Endometrial microvascular endothelial cells (primary cell): ENCODE results near the gene URGCP. TPM values are rescaled to one million over a fixed set of nuclear protein-coding genes. Genes with fewer than 3 reads are reported as not detected.
"Not testable (repeated sequence)": the region's sequence is repeated elsewhere in the genome, so short reads cannot be mapped to it uniquely, and the experiment has no call there.

Experiments used
- in situ Hi-C: cut with HindIII; loops from 2 replicates; pipeline ENCODE4 v1.10.0; 2017; ENCODE audit warnings: low sequenced_read_pairs, low pct_unique_long_range_greater_than_20kb; ENCODE audit errors: inconsistent ontology term
- total RNA-seq: library from RNA; depleted of rRNA; stranded (reverse); fragments of >200 nt; gene quantifications from one replicate; pipeline ENCODE4 v1.2.3, GENCODE V29; 2015; ENCODE audit errors: inconsistent ontology term

Gene URGCP
- total RNA-seq, 1 donor from 2014 or later, result 20.0 TPM

DNA sequence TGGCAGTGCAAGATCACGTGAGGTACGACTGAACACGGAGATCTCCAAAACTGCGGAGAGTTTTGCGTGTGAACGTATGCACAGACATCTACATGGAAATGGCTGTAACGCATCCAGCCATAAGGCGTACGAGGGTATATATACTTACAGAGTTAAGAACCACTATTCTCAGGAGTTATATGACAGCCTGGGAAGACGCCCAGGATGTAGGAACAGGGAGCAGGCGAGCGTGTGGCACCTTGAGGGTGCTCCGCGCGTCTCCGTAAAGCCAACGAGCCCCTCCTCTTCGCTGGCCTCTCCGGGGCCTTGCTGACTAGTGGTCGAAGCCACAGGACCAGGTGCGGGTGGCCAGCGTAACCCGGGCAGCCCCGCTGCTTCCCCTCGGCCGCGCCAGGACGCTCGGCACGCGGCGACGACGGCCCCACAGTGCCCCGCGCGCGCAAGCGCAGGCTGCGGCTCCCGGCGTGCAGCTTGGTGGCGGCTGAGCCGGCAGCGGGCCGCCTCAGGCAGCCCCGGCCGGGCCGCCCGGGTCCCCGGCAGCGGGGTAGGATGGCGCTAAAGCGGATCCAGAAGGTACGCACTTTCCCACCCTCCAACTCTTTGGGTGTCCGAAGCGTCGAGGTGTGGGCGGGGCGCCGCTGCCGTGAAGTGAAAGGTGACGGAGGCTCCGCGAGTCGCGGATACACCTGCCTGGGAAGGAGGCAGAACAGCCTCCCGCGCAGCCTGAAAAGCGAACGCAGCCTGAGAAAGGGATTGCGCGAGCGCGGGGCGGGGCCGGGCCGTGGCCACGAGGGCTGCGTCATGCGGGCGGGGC, 19.8 kb upstream of the URGCP start, which contains the start of gene UBE2D4:
UBE2D4 (plus strand) TSS at position 453 of the 814 bp plus-strand sequence; CDS start at position 550, 97 bp downstream.
- in situ Hi-C loops, result no loop called here

DNA sequence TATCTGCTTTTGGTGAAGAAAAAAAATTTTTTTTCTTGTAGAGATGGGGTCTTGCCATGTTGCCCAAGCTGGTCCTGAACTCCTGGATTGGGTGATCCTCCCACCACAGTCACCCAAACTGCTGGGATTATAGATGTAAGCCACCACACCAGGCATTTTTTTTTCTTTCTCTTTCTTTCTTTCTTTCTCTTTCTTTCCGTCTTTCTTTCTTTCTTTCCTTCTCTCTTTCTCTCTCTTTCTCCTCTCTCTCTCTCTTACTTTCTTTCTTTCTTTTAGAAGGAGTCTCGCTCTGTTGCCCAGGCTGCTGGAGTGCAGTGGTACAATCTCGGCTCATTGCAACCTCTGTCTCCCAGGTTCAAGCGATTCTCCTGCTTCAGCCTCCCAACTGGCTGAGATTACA, 16.3 kb upstream of the URGCP start:
- in situ Hi-C loops, result no loop called here

DNA sequence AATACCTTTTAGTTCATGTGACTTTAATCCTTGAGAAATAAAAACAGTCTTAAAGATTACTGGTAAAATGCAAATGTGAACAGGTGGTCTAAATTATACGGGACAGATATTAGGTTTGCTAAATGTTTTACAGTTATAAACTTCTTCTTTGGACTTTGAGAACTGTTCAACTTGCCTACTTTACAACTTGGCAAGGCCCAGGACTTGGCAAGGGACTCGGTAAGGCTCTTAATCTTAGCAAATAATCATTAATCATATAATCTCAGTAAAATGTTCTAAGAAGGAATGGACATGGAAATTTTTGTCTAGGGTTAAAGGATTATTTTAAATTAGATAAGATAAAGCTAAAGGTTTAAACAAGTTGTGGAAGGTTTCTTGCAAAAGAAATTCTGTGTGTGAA, 15.0 kb upstream of the URGCP start:
- in situ Hi-C loops, result no loop called here

DNA sequence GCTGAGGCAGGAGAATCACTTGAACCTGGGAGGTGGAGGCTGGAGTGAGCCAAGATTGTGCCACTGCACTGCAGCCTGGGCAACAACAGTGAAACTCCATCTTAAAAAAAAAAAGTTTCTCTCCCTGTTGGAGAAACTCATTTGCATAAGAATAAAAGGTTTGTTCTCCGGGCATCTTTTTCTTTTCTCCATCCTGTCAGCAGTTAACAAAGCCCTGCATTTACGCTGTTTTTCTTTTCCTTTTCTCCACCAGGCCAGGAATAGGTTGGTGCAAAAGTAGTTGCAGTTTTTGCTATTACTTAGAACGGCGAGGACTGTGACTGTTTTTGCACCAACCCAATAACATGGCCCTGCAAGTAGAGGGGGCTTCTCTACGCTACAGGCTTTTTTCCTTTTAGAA, 9.5 kb upstream of the URGCP start:
- in situ Hi-C loops, result no loop called here

DNA sequence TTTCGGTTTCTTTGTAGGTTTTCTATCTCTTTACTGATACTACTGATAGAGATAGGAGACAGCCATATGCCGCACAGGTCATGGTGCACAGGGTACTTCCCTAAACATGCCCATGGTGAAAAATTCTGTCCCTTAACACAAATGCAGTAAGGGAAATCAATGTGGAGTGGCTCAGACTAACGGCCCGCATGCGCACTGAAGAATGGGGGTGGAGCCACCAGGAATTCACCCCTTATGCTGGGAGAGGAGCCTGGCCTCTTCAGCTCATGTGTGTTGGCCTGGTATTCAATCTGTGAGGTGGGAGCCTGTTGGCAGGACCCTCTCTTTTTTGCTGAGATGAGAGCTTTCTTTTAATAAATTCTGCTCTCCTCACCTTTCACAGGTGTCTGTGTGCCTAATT, 8.4 kb upstream of the URGCP start:
- in situ Hi-C loops, result no loop called here

DNA sequence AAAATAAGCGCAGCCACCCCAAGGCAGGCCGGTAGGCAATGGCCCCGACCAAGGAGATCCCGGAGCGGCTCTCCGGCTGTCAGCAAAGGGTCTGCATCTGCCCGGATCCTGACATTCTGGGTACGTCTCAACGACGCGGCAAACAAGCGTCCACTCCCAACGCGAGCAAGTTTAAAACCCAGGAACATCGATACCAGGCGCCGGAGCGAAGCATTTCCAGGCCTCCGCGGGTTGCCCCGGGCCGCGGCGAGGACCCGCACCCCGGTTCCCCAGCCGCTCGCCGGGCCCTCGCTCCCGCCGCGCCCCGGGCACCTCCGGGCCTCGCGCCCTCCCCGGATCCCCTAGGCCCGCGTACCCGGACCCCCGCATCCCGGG, 453 bp downstream of the URGCP start:
- in situ Hi-C loops, result no loop called here

DNA sequence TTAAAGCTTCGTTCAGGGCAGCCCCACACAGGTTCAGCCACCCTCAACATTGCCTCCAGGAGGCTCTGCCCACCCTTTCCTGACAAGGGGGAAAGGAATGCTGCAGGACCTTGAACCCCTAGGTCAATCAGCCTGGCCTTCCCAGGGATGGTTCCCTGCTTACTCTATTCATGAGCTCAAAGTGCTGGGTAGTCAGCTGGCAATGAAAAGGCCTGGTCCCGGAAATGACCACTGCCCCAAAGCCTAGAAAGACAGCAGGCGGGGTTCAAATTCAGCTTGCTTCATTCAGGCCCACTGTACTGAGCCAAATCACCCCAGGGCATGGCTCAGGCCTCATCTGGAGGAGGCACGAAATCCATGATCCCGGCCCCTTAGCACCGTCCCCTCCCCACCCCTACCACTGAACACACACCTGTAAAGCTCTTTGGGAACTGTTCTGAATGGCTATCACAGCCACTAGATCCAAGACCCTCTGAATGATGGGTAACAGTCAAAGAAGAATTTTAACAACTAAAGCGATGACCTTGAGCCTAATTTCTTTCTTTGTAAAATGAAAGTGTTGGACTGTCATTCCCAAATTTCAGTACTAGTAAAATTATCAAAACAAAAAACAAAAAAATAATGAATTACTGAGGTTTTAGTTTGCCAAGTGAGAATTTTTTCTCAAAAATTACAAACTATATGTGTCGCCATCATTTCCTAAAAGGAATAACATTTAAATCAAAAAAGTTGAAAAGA, 1.0 kb downstream of the URGCP start:
- in situ Hi-C loops, result no loop called here

DNA sequence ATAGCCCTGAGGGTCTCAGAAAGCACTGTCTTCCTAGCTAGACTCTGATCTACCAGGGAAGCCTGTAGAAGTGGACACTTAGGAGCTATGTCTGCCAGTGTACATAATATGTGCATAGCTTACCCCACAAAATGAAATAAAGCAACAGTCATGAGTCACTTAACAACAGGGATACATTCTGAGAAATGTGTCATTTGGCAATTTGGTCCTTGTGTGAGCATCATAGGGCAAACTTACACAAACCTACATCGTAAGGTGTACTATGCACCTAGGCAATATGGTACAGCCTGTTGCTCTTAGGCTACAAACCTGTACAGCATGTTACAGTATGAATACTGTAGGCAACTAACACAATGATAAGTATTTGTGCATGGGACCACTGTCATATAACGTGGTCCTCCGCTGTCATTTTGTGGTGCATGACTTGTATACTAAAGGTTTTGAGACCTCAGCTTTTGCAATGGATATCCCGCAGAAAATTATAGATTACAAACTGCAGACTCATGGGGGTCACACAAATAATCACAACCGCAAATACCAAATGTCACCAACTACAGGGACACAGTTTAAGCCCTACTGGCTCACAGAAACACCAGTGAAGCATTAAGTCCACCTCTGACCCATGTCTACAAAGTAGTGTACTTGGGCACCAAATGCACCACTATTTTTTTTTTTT, 1.7 kb downstream of the URGCP start:
- in situ Hi-C loops, result no loop called here

DNA sequence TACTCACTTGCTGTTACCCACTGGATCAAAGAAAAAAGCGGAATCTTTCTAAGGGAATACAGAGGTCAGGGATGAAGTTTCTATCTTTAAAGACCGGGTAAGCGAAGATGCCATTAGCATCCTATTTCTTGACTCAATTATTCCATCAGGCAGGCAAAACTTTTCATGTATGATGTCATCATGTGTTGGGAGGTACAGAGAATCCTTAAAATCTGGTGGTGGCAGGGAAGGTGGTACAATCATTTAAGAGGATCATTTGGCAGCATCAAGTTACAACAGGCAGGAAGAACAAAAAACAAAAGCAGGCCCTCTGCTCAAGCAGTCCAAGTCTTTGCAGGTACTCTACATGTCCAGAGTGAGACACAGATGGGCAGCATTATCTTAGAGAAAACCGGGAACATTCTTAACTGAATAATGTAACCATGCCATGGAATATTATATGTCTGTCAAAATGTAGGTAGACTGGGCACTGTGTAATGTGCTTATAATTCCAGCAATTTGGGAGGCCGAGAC, 3.8 kb downstream of the URGCP start:
- in situ Hi-C loops, result no loop called here

DNA sequence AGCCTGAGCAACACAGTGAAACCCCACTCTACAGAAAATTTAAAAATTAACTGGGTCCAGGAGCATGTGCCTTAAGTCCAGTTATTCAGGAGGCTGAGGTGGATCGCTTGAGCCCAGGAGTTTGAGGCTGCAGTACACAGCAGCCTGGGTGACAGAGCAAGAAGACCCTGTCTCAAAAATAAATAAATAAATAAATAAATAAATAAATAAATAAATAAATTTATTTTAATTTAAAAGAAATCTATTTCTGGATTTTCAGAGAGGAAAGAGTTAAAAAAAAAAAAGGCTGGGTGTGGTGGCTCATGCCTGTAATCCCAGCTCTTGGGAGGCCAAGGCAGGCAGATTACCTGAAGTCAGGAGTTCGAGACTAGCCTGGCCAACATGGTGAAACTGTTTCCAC, 7.8 kb downstream of the URGCP start:
- in situ Hi-C loops, result not testable (repeated sequence)

DNA sequence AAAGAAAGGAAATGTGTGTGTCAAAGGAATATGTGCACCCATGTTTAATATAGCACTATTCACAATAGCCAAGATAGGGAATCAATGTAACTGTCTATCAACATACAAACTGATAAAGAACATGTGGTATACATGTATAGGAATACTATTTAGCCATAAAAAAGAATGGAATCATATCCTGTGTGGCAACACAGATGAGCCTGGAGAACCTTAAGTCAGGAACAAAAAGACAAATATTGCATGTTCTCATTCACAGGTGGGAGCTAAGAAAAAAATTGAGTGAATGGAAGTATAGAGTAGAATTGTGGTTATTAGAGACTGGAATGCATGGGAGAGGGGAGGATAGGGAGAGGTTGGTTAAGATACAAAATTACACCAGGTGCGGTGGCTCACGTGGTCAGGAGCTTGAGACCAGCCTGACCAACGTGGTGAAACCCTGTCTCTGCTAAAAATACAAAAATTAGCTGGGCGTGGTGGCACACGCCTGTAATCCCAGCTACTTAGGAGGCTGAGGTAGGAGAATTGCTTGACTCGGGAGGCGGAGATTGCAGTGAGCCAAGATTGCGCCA, 10.5 kb downstream of the URGCP start:
- in situ Hi-C loops, result no loop called here

DNA sequence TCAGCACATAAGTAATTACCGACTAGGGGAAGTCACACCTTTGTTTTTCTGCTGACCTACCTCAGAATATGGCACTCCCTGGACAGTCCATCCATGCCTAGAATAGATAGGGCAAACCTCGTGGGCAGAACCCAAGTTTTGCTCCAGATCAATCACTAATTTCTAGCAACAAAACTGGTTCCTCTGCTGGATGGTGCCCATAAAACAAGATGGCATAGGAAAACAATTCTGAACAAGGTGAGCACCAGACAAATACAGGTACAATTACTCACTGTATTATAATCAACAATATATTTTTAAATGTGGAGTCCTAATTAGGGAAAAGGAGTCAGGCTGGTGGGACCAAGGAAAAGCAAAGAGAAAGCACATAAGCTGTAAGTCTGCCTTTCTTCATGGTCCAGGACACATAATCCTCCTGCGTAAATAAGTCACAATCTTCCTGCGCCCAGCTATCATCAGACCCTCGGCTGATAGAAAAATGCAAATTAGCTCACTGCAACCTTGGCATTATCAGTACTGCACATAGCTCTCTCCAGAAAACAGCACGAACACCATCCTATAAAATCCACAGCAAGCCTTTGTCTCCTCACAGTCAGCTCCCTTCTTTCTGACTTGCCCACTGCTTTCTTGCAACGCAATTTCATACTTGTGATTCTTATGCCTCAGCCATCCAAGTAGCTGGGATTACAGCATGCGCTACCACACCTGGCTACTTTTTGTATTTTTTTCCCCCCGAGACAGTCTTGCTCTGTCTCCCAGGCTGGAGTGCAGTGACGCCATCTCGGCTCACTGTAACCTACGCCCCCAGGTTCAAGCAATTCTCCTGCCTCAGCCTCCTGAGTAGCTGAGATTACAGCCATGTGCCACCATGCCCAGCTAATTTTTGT, 15.1 kb downstream of the URGCP start:
- in situ Hi-C loops, result no loop called here

DNA sequence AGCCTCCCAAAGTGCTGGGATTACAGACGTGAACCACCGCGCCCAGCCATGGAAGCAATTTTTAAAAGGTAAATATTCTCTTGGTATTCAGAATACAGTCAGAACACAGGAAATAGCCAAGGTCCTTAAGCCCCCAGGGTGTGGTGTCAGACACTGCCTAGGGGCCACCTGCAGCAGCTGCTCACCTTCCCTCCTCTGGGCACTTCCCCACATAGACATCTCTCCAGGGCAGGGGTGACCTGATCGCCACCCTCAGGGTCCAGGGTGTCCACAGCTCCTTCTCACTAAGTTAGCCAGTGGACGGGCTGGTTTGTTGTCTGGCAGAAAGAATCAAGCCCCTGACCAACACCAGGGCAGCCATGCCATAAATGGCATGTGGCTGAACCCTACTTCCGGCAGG, 15.9 kb downstream of the URGCP start:
- in situ Hi-C loops, result no loop called here

DNA sequence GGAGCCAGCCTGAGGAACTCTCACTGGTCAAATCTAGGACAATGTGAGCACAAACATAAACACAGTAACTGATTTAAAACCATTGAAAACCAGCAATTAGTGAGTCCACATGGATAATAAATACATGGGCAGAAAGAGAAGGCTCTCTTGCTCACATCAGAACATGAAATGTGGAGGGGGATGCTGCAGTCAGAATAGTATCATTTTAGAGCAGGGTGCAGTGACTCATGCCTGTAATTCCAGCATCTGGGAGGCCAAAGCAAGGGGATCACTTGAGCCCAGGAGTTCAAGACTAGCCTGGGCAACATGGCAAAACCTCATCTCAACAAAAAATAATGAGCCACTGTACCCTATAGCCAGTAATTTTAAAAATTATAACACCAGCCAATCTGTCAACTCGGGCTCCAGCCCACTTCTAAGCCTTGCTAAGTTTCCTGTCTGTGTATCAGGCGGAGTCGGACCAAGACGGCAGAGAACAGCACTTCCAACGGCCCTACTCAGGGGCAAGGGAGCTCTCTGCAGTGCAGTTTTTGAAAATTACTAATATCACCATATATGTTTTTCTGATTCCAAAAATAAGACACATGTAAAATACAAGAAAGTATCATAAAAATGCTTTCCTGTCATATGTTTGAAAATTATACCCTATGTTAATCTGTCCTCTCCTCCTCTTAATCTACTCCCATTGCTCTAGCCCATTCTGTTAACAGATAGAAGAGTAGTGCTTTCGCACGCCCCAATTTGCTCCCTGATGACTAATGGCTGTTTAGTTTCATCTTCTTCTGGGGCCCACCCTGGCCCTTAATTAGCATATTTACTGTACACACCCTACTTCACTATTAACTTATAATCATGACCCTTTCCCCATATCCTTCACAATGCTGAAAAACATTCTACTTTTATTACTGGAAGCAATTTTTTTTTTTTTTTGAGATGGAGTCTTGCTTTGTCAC, 17.1 kb downstream of the URGCP start:
- in situ Hi-C loops, result no loop called here

DNA sequence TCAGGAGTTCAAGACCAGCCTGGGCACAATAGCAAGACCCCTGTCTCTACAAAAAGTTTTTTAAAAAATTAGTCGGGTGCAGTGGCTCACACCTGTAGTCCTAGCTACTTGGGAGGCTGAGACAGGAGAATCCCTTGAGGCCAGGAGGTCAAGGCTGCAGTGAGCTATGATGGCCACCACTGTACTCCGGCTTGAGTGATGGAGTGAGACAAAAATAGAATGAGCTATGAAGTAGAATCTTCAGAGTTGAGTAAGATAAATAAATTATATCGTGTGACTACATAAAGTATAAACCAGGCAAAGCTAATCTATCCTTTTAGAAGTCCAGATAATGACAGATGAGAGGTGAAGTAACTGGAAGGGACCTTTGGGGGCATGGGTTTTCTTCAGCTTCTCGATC, 21.8 kb downstream of the URGCP start:
- in situ Hi-C loops, result no loop called here

DNA sequence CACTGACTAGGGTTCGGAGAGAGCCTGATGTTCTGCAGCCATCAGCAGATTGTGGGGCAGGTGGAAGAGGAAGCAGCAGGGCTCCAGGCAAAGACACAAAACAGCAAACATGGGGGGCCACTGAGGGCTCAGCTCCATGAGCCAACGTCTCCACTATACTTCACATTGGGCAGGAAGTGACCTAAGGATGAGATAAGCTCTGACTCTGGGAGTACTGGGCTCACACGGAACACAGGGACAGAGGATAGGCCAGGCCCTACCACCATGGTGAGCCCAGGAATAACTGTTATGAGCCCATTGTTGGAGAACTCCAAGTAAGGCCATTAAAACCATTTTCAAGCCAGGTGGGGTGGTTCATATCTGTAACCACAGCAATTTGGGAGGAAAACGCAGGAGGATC, 22.2 kb downstream of the URGCP start:
- in situ Hi-C loops, result no loop called here

DNA sequence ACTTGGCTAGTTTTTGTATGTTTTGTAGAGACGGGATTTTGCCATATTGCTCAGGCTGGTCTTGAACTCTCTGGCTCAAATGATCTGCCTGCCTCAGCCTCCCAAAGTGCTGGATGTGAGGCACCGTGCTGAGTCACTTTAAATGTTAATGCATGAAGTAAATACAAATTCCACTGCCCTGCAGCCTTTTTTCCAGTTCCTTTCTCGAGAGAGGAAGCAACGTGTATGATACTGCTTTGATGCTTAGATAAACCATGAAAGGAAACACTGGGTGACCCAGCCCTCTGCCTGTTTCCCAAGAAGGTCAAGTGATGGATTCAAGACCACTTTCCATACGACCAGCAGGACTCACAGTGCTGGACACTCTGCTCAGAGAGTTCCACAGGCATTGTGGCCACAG, 25.8 kb downstream of the URGCP start:
- in situ Hi-C loops, result no loop called here
